Lower leg skin (tissue), 3 donors: Measurements from ENCODE around the gene FAM118A.

ENCODE experiments used
- CTCF ChIP-seq, 3 donors: fragments of 450-650 bp; IDR thresholded peaks; one replicate each; pipeline ENCODE4 v1.5.1; 2016; ENCODE audit warnings: antibody characterized with exemption in 3 of 3, mild to moderate bottlenecking in 3 of 3, moderate library complexity in 2 of 3
- POLR2A ChIP-seq, 2 donors: fragments of 450-650 bp; IDR thresholded peaks; one replicate each; pipeline ENCODE4 v1.6.1; 2016 to 2017; ENCODE audit warnings: antibody characterized with exemption in 2 of 2, mild to moderate bottlenecking in 1 of 2, moderate library complexity in 1 of 2

DNA sequence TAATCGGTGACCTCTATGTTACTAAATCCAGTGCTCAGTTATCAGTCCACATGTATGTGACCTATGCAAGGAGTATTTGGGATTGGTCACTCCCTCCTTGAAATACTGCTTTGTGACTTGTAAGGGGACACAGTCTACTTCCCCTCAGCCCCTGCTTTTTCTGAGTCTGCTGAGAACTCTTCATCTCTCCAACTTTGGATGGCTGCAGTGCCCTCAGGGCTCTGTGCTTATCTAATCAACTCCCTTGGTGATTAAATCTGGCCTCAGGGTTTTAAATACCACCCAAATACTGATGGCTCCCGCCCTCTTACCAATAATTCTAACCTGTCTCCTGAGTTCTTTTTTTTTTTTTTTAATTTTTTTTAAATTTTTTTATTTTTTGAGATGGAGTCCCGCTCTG lies 40.2 kb downstream of the FAM118A start:
- TF ChIP-seq CTCF (IDR thresholded peaks at IDR 0.05): no peak
- no peak for TF ChIP-seq POLR2A (IDR thresholded peaks at IDR 0.05)
